GM18907 (cell line): ENCODE results near the gene STXBP2.
A peak's percentile ranks its signal among the peaks of the same experiment; 100 is the strongest.

Source experiments
- ATAC-seq: cut with Tn5 transposase; IDR thresholded peaks from one replicate; pipeline ENCODE4 v1.9.1; 2021; ENCODE audit warnings: mild to moderate bottlenecking, moderate library complexity; ENCODE audit not compliant: unreplicated experiment

STXBP2 gene

GRCh38 chr19:7648265-7649014 is 11.5 kb downstream of the STXBP2 start:
- ATAC-seq, result no peak

- ATAC-seq, result no peak
These were observed 13.2 kb downstream of the STXBP2 start for GRCh38 chr19:7650148-7650547.

GRCh38 chr19:7652061-7652641 is 15.2 kb downstream of the STXBP2 start:
- no peak for ATAC-seq

GRCh38 chr19:7654401-7654800 is 17.5 kb downstream of the STXBP2 start:
- ATAC-seq, result no peak

GRCh38 chr19:7655581-7655980 is 18.7 kb downstream of the STXBP2 start:
- ATAC-seq, result no peak

GRCh38 chr19:7657131-7657751 is 20.3 kb downstream of the STXBP2 start:
- ATAC-seq, result no peak

- peak; percentile 65 for ATAC-seq
These were observed 21.3 kb downstream of the STXBP2 start for GRCh38 chr19:7658219-7658686.

GRCh38 chr19:7661744-7662538 is 25.0 kb downstream of the STXBP2 start:
- no peak for ATAC-seq

GRCh38 chr19:7662657-7663056 is 25.7 kb downstream of the STXBP2 start:
- ATAC-seq, result no peak

- no peak for ATAC-seq
These were observed 26.8 kb downstream of the STXBP2 start for GRCh38 chr19:7663706-7664105.

GRCh38 chr19:7665076-7665475 is 28.2 kb downstream of the STXBP2 start:
- no peak for ATAC-seq

- ATAC-seq, result no peak
These were observed 31.9 kb downstream of the STXBP2 start, which contains the start of gene RETN for GRCh38 chr19:7668842-7669241. RETN (plus strand) TSS chr19:7669049; CDS start chr19:7669327, 278 bp downstream.

- ATAC-seq, result no peak
These were observed 32.7 kb downstream of the STXBP2 start for GRCh38 chr19:7669641-7670040.

GRCh38 chr19:7670150-7670783 is 33.4 kb downstream of the STXBP2 start:
- no peak for ATAC-seq

- ATAC-seq, result no peak
These were observed 33.9 kb downstream of the STXBP2 start for GRCh38 chr19:7670790-7671189.

- ATAC-seq, result no peak
These were observed 35.6 kb downstream of the STXBP2 start for GRCh38 chr19:7672522-7672921.

- ATAC-seq, result no peak
These were observed 37.4 kb downstream of the STXBP2 start for GRCh38 chr19:7674010-7675005.

- ATAC-seq, result no peak
These were observed 39.5 kb downstream of the STXBP2 start for GRCh38 chr19:7676376-7676775.

- no peak for ATAC-seq
These were observed 39.9 kb downstream of the STXBP2 start, which contains the start of gene MCEMP1 for GRCh38 chr19:7676854-7677253. MCEMP1 (plus strand) TSS chr19:7677090; CDS start chr19:7677121, 31 bp downstream.
